HG02571 (cell line): ENCODE results near the gene GPR132.

ENCODE experiments used
- ATAC-seq: cut with Tn5 transposase; IDR thresholded peaks from one replicate; pipeline ENCODE4 v1.9.1; 2021; ENCODE audit warnings: mild to moderate bottlenecking, moderate library complexity; ENCODE audit not compliant: unreplicated experiment

GPR132 gene

DNA sequence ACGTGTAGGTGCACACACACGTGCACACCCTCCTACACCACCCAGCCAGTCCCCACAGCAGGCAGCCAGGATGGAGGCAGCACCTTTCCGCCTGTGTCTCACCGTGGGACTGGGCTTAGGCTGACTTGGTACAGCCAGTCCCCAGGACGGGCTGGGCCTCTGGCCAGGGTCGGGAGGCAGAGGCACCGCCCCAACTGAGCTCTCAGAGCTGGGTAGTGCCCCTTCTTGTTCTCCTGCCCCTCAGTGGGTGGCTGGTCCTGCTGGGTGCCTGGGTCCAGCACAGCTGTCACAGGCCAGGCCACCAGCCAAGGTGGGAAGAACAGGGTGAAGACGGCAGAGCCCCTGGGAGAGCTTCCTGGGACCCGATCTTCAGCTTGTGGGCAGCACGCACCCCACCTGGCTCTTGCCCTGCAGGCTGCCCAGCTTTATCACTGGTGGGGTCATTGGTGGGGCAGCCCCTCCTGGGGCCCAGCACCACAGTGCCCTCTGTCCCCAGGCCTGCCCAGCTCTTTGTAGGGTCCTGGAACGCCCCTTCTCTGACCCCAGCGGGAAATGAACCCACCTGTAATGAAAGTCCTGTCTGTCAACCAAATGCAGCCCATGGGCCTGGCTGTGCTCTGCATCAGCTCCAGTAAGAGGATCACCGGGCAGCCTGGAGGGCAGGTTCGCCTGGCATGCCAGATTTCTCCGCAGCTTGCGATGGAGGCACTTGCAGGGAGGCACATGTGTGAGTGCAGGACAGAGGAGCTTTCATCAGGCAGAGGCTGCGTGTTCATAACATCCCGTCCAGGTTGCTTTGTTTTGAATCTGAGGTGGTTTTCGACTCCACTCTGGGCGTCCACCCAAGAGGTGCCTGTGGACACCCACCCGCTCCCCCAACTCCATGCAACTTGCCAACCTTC is 59.0 kb downstream of the GPR132 start:
- ATAC-seq: no peak

DNA sequence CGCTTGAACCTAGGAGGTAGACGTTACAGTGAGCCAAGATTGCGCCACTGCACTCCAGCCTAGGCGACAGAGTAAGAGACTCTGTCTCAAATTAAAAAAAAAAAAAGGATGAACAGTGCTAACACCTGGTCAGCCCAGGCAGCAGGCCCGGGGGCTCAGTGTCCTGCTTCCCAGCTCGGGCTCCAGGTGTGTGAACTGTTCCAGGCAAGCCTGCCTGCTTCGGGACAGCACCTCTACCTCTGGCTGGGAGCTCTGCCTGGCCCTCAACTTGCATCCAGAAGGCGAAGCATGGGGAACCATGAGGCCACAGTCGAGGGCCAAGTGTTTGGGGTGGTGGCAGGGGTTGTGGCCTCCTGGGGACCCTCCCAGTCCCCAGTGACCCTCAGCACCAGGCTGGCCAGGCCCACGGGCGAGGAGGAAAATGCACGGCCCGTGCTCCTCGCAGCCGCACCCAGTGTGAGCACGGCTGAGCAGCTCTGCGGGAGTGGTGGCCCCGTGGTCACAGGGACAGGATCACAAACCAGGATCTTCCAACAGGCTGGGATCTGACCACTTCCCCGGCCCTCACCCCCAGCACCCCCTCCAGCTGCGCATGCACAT is 59.8 kb downstream of the GPR132 start:
- ATAC-seq: no peak
